Panc1 (cell line): Measurements from ENCODE around the gene LAMB4. TPM values are rescaled to one million over a fixed set of nuclear protein-coding genes. Genes with fewer than 3 reads are reported as not detected.

ENCODE experiments used
- ATAC-seq: fragments of 200-7000 bp; cut with Tn5 transposase; 2 replicates; pipeline ENCODE4 v1.9.1; 2020; ENCODE audit warnings: mild to moderate bottlenecking, moderate library complexity
- BruUV-seq: library from RNA; stranded (reverse); fragments of 400-500 nt; replicated peaks from 2 replicates; lab custom pipeline; 2021; lab: Mats Ljungman, UMichigan
- CTCF ChIA-PET: fragments of 300-600 bp; sonication (Branson Sonifier 250); formaldehyde crosslinking; loops from one replicate; lab custom pipeline; 2022; ENCODE audit warnings: antibody characterized with exemption; lab: Charles Lee
- POLR2A ChIA-PET: fragments of 300-600 bp; sonication (Branson Sonifier 250); formaldehyde crosslinking; loops from one replicate; lab custom pipeline; 2022; ENCODE audit warnings: antibody characterized with exemption; lab: Charles Lee
- DNase-seq: peaks from one replicate; pipeline ENCODE4 v3.0.0-alpha.2; 2010; ENCODE audit warnings: low read depth, low spot score
- H3K27ac ChIP-seq: 2 replicates; pipeline ENCODE4 v1.5.1; 2011; ENCODE audit warnings: mild to moderate bottlenecking, low read length, inconsistent platforms
- H3K27me3 ChIP-seq: fragments of 200-500 bp; sonication (Bioruptor generic); 2 replicates; pipeline ENCODE4 v1.6.0; 2014; ENCODE audit warnings: low read length, inconsistent platforms; ENCODE audit not compliant: control insufficient read depth, insufficient read depth
- H3K36me3 ChIP-seq: fragments of 200-500 bp; sonication (Bioruptor generic); 2 replicates; pipeline ENCODE4 v1.5.1; 2014; ENCODE audit warnings: inconsistent platforms, mild to moderate bottlenecking, low read length, moderate library complexity; ENCODE audit not compliant: control insufficient read depth, insufficient read depth
- H3K4me1 ChIP-seq: 2 replicates; pipeline ENCODE4 v1.5.1; 2011; ENCODE audit warnings: inconsistent platforms, mild to moderate bottlenecking, low read length, moderate library complexity; ENCODE audit not compliant: control insufficient read depth, insufficient read depth
- H3K4me3 ChIP-seq, 2 experiments: 2 replicates each; pipeline ENCODE4 v1.5.1; 2011 to 2012; ENCODE audit warnings: low read depth in 2 of 2, low read length in 2 of 2, mild to moderate bottlenecking in 2 of 2, inconsistent platforms in 1 of 2, moderate library complexity in 1 of 2
- H3K9me3 ChIP-seq: fragments of 200-500 bp; sonication (Bioruptor generic); 2 replicates; pipeline ENCODE4 v1.5.1; 2014; ENCODE audit warnings: low read depth, mild to moderate bottlenecking, inconsistent platforms, low read length, moderate library complexity; ENCODE audit not compliant: control insufficient read depth, insufficient read depth
- CTCF ChIP-seq: fragments of 450-650 bp; IDR thresholded peaks from 2 replicates; pipeline ENCODE4 v1.5.1; 2017; ENCODE audit warnings: mild to moderate bottlenecking
- POLR2AphosphoS5 ChIP-seq: IDR thresholded peaks from 2 replicates; pipeline ENCODE4 v1.6.1; 2012; ENCODE audit warnings: mild to moderate bottlenecking, low read depth, low read length, moderate library complexity
- REST ChIP-seq, 2 experiments: IDR thresholded peaks; 2 replicates each; pipeline ENCODE4 v1.6.1; 2011 to 2012; ENCODE audit warnings: low read depth in 2 of 2, control low read depth in 1 of 2, low read length in 1 of 2, mild to moderate bottlenecking in 1 of 2, moderate library complexity in 1 of 2; ENCODE audit not compliant: insufficient read depth in 1 of 2
- SIN3A ChIP-seq: IDR thresholded peaks from 2 replicates; pipeline ENCODE4 v1.6.1; 2012; ENCODE audit warnings: low read depth, mild to moderate bottlenecking, low read length, moderate library complexity, borderline replicate concordance; ENCODE audit not compliant: insufficient read depth
- TCF7L2 ChIP-seq: IDR thresholded peaks from 2 replicates; pipeline ENCODE4 v1.6.1; 2011; ENCODE audit warnings: mild to moderate bottlenecking, low read depth, low read length, inconsistent platforms
- in situ Hi-C: cut with HindIII; loops from 2 replicates; pipeline ENCODE4 v1.10.0; 2016; ENCODE audit warnings: low sequenced_read_pairs, low pct_unique_long_range_greater_than_20kb
- intact Hi-C: fragments of 100-400 bp; cut with micrococcal nuclease; formaldehyde crosslinking; loops from one replicate; pipeline ENCODE4 v1.10.0; 2022; ENCODE audit not compliant: unreplicated experiment
- total RNA-seq: library from RNA; stranded (reverse); gene quantifications from one replicate; pipeline ENCODE4 v1.2.1, GENCODE V29; 2021; ENCODE audit not compliant: unreplicated experiment

The LAMB4 gene
- total RNA-seq, 1 experiment from 2014 or later = not detected

- TF ChIP-seq CTCF (no peak), REST (IDR thresholded peaks at IDR 0.05; ENCODE audit: insufficient read depth in 1 of 2, low read depth in 2 of 2, low read length in 1 of 2) (no peak), POLR2AphosphoS5 (no peak), TCF7L2 (no peak), SIN3A (no peak)
- CTCF ChIA-PET = no interaction called here
- no peaks in the 10 kb centered on the region for H3K9me3 ChIP-seq
- no peak overlapping the region for H3K27ac ChIP-seq
- H3K36me3 ChIP-seq = no peaks in the 10 kb centered on the region
- DNase-seq = no peak
- POLR2A ChIA-PET = interaction anchor here (0.7 kb wide), 1 partner anchor 16 kb away, joined by 8 read pairs; no protein-coding TSS in a partner anchor
- no TSS peak for BruUV-seq
- H3K27me3 ChIP-seq = no peaks in the 10 kb centered on the region
- intact Hi-C loops (no loop called here), in situ Hi-C loops (no loop called here)
- H3K4me1 ChIP-seq = no peaks in the 10 kb centered on the region
- ATAC-seq = no peak
- H3K4me3 ChIP-seq = no peak overlapping the region
Measured at GRCh38 chr7:108030516-108030915, 99.6 kb downstream of the LAMB4 start.

- DNase-seq (no peak), ATAC-seq (no peak)
- TF ChIP-seq SIN3A (no peak), REST (IDR thresholded peaks at IDR 0.05; ENCODE audit: insufficient read depth in 1 of 2, low read depth in 2 of 2, low read length in 1 of 2) (no peak), TCF7L2 (no peak), POLR2AphosphoS5 (no peak), CTCF (no peak)
- H3K27ac ChIP-seq = no peak overlapping the region
- CTCF ChIA-PET = no interaction called here
- POLR2A ChIA-PET = no interaction called here
- in situ Hi-C loops (no loop called here), intact Hi-C loops (no loop called here)
- BruUV-seq = no TSS peak
- no peaks in the 10 kb centered on the region for H3K4me1 ChIP-seq
- H3K9me3 ChIP-seq = no peaks in the 10 kb centered on the region
- H3K36me3 ChIP-seq = no peaks in the 10 kb centered on the region
- H3K27me3 ChIP-seq = no peaks in the 10 kb centered on the region
- no peak overlapping the region for H3K4me3 ChIP-seq
Measured at GRCh38 chr7:108029034-108029433, 101.1 kb downstream of the LAMB4 start.
